Uterus (tissue), 4 donors: ENCODE data around the gene DNAJC11. TPM values are rescaled to one million over a fixed set of nuclear protein-coding genes. Genes with fewer than 3 reads are reported as not detected.
A peak's percentile ranks its signal among the peaks of the same experiment; 100 is the strongest.

Source experiments
- DNase-seq, 2 donors: peaks; one replicate each; pipeline ENCODE4 v3.0.0-alpha.2; 2019 to 2020
- H3K27ac ChIP-seq, 2 donors: fragments of 200-600 bp; sonication (generic); 1 replicate in 1 of 2; 2 replicates in 1 of 2; pipeline ENCODE4 v1.5.1; 2016 to 2018
- H3K27me3 ChIP-seq, 2 donors: fragments of 200-600 bp; sonication (generic); one replicate each; pipeline ENCODE4 v1.5.1; 2018 to 2019; ENCODE audit warnings: control low read depth in 1 of 2
- H3K36me3 ChIP-seq, 2 donors: fragments of 200-600 bp; sonication (generic); one replicate each; pipeline ENCODE4 v1.5.1; 2019; ENCODE audit warnings: control low read depth in 1 of 2
- H3K4me1 ChIP-seq, 2 donors: fragments of 200-600 bp; sonication (generic); one replicate each; pipeline ENCODE4 v1.5.1; 2018 to 2019; ENCODE audit warnings: control low read depth in 1 of 2
- H3K4me3 ChIP-seq, 2 donors: fragments of 200-600 bp; sonication (generic); 1 replicate in 1 of 2; 2 replicates in 1 of 2; pipeline ENCODE4 v1.5.1; 2018 to 2019; ENCODE audit warnings: mild to moderate bottlenecking in 1 of 2
- H3K9me3 ChIP-seq, 2 donors: fragments of 200-600 bp; sonication (generic); one replicate each; pipeline ENCODE4 v1.5.1; 2019; ENCODE audit warnings: control low read depth in 1 of 2
- POLR2A ChIP-seq, 2 donors: fragments of 450-650 bp; IDR thresholded peaks; one replicate each; pipeline ENCODE4 v1.6.1; 2016; ENCODE audit warnings: antibody characterized with exemption in 2 of 2, mild to moderate bottlenecking in 1 of 2, moderate library complexity in 1 of 2
- intact Hi-C: fragments of 100-400 bp; cut with DNase I; formaldehyde crosslinking; loops from one replicate; pipeline ENCODE4 v1.15.1; 2023; ENCODE audit warnings: low total_unique reads
- total RNA-seq, 4 donors: library from RNA; depleted of rRNA in 3 of 4; stranded (reverse); fragments of >200 nt in 3 of 4; gene quantifications; one replicate each; pipeline versions ENCODE4 v1.1.0 to v1.2.4, GENCODE V29; 2014 to 2023
- TF ChIP-seq, protein P1 (sequence below), 4 experiments: fragments of 200-600 bp in 2 of 4; fragments of 450-650 bp in 2 of 4; sonication (generic) in 2 of 4; IDR thresholded peaks; one replicate each; pipeline ENCODE4 v1.5.1; 2016 to 2019; ENCODE audit warnings: antibody characterized with exemption in 4 of 4, mild to moderate bottlenecking in 2 of 4, moderate library complexity in 1 of 4
- donor health status: DM: yes; HTN: yes; CAD: no.

The DNAJC11 gene
- total RNA-seq, 4 donors from 2014 or later, result 11.5 to 47.2 (median 22.3) TPM

GRCh38 chr1:6621429-6622391 is 79.9 kb downstream of the DNAJC11 start:
- Histone ChIP-seq H3K36me3 (no peaks in the 10 kb centered on the region), H3K9me3 (no peaks in the 10 kb centered on the region), H3K27me3 (no peaks in the 10 kb centered on the region), H3K27ac (peak overlapping the region; percentile 1 to 62), H3K4me3 (no peak overlapping the region), H3K4me1 (peaks cover 0 to 2% of the 10 kb centered on the region in 2 donors)
- no peak for DNase-seq
- intact Hi-C loops, result no loop called here
- TF ChIP-seq, protein P1, sequence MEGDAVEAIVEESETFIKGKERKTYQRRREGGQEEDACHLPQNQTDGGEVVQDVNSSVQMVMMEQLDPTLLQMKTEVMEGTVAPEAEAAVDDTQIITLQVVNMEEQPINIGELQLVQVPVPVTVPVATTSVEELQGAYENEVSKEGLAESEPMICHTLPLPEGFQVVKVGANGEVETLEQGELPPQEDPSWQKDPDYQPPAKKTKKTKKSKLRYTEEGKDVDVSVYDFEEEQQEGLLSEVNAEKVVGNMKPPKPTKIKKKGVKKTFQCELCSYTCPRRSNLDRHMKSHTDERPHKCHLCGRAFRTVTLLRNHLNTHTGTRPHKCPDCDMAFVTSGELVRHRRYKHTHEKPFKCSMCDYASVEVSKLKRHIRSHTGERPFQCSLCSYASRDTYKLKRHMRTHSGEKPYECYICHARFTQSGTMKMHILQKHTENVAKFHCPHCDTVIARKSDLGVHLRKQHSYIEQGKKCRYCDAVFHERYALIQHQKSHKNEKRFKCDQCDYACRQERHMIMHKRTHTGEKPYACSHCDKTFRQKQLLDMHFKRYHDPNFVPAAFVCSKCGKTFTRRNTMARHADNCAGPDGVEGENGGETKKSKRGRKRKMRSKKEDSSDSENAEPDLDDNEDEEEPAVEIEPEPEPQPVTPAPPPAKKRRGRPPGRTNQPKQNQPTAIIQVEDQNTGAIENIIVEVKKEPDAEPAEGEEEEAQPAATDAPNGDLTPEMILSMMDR (IDR thresholded peaks at IDR 0.05), result no peak
- TF ChIP-seq POLR2A (IDR thresholded peaks at IDR 0.05), result no peak

DNA sequence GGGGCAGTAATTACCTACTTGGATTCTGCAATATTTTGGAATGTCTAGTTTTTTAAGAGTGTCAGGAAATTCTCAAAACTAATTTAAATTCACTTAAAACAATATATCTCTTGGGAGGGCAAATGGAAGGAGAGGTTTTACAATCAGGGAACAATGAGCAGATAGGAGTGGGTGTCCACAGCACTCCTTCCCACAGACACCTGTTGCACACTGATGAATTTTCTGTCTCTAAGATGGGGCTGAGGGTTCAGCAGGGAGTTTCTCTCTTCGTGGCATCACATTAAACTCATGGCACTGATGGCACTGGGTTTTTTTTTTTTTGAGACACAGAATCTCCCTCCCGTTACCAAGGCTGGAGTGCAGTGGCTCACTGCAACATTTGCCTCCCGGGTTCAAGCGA is 82.6 kb downstream of the DNAJC11 start:
- no peaks in the 10 kb centered on the region for H3K36me3 ChIP-seq
- intact Hi-C loops, result no loop called here
- DNase-seq, result no peak
- H3K27ac ChIP-seq, result no peak overlapping the region
- TF ChIP-seq, protein P1 (IDR thresholded peaks at IDR 0.05), result no peak
- H3K27me3 ChIP-seq, result no peaks in the 10 kb centered on the region
- no peaks in the 10 kb centered on the region for H3K4me1 ChIP-seq
- H3K9me3 ChIP-seq, result no peaks in the 10 kb centered on the region
- H3K4me3 ChIP-seq, result no peak overlapping the region

DNA sequence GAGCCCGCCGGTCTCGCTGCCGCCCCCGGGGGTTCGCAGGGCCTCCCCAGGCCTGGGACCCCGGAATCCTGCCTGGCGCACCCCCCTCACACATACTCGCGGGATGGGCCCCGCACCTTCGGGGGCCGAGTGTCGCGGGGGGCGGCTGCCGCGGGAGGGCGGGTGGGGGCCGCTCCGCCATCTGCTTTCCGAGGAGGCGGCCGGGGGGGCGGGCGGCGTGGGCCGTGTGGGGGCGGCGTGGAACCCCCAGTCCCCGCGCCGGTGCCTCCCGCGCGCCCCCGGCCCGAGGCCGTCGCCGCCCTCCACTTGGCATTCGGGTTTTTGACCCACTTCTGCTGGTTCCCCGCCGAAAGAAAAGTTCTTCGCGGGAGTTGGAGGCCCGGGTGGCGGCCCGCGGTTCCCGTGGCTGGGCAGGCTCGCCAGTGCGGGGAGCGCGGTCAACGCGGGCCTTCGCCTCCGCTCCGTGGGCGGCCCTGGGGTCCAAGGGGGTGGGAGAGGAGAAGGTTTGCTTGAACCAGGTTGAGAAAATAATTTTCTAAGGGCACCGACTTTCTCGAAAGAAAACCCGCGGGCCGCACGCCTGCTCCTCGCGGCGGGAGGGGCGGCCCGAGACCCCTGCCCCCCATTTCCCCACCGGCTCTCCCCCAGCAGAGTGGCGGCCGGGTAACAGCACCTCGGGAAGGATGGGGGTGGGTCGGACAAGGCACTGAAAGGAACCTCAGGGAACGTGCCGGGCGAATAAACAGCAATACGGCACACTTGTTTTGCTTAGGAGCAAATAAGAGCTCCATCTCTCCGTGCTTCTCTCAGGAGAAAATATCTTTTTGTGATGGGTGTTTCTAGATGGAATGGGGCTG is 86.5 kb downstream of the DNAJC11 start:
- Histone ChIP-seq H3K27ac (peak overlapping the region; percentile 85 to 96), H3K36me3 (no peaks in the 10 kb centered on the region), H3K9me3 (no peaks in the 10 kb centered on the region), H3K4me1 (no peaks in the 10 kb centered on the region), H3K4me3 (peak overlapping the region; percentile 66 to 89), H3K27me3 (no peaks in the 10 kb centered on the region)
- no peak for TF ChIP-seq POLR2A (IDR thresholded peaks at IDR 0.05)
- TF ChIP-seq, protein P1 (IDR thresholded peaks at IDR 0.05), result no peak
- intact Hi-C loops, result no loop called here
- peak in 1 of 2 donors; percentile 43 for DNase-seq

DNA sequence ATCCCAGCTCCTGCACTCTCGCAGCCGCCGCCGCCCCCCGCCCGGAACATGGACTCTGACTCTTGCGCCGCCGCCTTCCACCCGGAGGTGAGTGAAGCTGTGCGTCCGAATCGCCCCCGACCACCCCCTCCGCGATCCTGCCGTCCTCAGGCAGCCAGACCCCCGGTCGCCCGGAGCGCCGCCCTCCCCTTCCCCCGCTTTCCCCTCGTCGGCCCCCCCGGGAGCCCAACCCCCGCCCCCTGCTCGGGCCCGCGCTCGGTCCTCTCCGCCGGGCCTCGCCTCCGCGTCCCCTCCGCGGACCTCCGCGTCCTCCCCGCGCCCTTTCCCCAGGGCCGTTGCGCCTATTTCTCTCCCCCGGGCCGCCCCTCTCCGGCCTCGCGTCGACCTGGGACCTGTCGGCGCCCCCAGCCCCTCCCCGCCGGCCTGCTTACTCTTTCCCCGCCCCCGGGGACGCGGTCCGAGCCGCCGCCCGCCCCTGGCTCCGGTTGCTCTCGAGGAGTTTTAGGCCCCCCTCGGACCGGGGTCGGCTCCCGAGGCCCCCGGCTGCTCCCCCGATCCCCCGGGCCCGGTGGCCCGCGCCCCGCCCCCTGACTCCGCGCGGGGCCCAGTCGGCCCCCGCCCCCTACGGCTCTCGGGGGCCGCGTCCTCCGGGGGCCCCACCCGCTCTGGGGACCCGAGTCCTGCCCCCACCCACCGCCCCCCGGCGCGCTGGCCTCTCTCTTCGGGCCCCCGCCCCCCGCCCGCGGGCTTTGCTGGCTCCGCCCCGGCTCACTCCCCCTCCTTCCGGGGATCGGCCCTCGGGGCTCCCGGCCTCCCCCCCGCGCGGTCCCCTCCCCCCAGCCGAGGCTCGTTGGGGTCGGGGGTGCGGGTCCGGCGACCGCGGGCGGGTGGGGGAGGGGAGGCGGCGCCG is 87.3 kb downstream of the DNAJC11 start:
- intact Hi-C loops, result no loop called here
- Histone ChIP-seq H3K27ac (peak overlapping the region; percentile 85 to 96), H3K27me3 (no peaks in the 10 kb centered on the region), H3K36me3 (no peaks in the 10 kb centered on the region), H3K9me3 (no peaks in the 10 kb centered on the region), H3K4me3 (peak overlapping the region; percentile 66 to 89), H3K4me1 (no peaks in the 10 kb centered on the region)
- TF ChIP-seq, protein P1 (IDR thresholded peaks at IDR 0.05), result no peak
- TF ChIP-seq POLR2A (IDR thresholded peaks at IDR 0.05), result no peak
- DNase-seq, result peak; percentile 69 to 70
